ENCODE results near the gene TMEM39A.

DNA sequence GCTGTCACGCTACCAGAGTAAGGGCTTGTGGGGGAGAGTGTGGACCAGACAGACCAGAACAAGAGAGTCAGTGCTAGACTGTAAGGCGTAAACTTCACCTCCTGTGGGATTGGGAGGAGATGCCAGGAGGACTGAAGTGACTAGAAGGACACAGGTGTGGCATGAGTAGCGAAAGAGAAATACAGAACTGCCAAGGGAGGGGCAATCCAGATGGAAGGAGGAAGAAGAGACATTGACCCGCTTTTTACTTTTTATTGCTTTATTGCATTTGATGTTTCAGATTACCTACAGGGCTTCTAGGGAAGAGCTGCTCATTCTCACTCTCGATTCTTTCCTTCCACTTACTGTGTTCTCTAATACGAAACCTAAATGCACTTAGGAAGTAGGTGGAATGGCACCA is 7.5 kb upstream of the TMEM39A start:
- TF ChIP-seq, protein P1, sequence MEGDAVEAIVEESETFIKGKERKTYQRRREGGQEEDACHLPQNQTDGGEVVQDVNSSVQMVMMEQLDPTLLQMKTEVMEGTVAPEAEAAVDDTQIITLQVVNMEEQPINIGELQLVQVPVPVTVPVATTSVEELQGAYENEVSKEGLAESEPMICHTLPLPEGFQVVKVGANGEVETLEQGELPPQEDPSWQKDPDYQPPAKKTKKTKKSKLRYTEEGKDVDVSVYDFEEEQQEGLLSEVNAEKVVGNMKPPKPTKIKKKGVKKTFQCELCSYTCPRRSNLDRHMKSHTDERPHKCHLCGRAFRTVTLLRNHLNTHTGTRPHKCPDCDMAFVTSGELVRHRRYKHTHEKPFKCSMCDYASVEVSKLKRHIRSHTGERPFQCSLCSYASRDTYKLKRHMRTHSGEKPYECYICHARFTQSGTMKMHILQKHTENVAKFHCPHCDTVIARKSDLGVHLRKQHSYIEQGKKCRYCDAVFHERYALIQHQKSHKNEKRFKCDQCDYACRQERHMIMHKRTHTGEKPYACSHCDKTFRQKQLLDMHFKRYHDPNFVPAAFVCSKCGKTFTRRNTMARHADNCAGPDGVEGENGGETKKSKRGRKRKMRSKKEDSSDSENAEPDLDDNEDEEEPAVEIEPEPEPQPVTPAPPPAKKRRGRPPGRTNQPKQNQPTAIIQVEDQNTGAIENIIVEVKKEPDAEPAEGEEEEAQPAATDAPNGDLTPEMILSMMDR (IDR thresholded peaks at IDR 0.05), result no peak
- TF ChIP-seq POLR2A (IDR thresholded peaks at IDR 0.05), result no peak

Data from ovary (tissue), 3 donors.